Measurements from ENCODE around the gene KRTAP12-3.
"Not testable (repeated sequence)": the region's sequence is repeated elsewhere in the genome, so short reads cannot be mapped to it uniquely, and the experiment has no call there.

Gene KRTAP12-3

DNA sequence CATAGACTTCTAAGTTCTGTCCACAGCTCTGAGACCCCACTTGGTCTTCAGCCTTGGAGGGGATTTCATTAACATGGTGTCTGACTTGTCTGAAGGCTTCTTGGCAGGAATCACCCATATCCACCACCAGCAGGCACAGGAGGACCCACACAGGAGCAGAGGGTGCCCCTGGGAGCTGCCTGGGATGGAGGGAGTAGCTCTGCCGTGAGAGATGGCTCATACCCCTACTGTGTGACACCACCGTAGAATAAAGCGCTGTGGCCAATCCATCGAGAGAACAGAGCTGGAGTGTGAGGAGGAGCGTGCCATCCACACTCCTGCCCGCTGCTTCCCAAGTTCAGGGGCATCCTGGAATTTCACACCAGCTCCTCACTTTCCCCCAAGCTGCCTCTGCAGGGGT is 27.3 kb downstream of the KRTAP12-3 start:
- DNase-seq (ENCODE audit: low spot score): not testable (repeated sequence)

DNA sequence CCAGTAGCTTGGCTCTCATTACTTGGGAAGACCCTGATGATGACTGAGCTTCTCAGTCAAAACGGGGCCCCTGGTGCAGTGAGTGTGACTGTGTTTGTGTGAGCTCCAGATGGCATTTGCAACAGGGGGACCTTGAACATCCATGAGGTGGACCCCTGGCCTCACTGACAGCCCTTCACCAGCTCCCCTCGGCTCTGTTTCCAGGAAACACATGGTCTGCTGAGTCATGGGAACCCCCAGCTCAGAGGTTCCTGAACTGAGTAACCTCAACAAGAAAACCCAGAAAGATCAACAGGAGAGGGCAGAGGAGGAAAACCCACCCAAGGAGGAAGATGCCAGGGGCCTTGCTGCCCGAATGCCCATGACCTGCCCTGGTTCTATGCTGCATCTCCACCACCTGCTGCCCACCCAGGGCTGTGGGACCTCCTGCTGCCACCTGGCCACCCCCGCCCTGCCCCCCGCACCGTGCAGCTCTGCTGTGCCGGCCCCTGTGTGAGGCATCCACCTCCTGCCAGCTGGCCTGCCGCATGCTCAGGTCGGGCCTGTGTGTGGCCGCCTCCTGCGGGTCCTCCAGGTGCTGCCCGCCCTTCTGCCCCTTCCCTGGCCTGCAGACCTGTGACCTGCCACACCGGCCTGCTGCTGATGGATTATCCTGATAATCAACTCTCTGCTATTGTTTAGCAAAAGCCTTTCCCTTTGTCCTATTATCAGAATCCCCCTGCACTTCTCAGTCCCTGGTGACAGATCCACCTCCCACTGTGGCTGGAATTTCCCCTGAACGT is 28.5 kb downstream of the KRTAP12-3 start:
- DNase-seq (ENCODE audit: low spot score): no peak

DNA sequence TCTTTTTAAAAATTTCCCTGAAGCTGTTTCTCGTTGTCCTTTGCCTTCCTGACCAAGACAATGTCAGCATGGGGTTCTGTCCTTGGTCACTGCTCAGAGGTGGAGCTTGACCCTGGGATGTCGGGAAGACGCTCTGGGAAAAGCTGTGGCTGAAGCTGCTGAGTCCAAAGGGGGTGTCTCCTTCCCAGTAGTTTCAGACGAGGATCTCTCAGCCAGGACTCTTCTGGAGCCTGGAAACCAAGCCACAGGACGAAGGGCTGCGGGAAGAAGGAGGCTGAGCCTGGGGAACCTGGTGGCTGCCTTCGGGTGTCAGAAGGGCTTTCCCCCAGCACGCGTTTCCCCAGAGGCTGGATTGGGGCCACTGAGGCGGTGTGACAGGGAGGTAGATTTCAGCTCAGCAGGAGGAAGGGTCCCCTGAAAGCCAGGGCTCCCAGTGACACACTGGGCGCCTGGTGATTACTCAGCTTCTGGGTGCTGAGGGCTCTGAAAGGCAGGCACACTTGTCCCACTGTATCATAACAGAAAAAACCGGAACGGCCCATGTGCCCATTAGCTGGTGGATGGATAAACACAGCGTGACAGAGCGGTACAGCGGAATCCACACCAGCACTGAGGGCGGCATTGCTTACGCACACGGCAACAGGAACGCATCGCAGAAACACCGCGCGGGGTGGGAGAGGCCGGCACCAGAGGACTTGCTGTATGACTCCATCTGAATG is 29.3 kb downstream of the KRTAP12-3 start:
- DNase-seq (ENCODE audit: low spot score): no peak

DNA sequence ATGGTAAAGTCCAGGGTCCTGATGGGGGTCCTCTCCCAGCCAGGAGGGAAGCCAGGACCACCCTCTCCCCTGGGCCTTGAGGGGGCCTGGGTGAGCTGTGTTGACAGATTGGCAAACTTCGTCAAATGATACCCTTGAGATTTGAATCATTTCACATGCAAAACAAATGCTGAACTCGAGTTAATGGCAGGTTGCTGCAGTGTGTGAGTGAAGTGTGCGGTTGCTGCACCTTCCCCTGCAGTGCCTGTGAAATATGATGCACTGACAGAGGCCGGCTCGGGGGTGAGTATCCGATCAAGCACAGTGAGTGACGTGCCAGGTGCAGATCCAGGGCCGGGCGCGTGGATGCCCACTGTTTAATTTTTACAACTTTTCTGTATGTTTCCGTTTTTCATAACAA is 29.9 kb downstream of the KRTAP12-3 start:
- no peak for DNase-seq (ENCODE audit: low spot score)

DNA sequence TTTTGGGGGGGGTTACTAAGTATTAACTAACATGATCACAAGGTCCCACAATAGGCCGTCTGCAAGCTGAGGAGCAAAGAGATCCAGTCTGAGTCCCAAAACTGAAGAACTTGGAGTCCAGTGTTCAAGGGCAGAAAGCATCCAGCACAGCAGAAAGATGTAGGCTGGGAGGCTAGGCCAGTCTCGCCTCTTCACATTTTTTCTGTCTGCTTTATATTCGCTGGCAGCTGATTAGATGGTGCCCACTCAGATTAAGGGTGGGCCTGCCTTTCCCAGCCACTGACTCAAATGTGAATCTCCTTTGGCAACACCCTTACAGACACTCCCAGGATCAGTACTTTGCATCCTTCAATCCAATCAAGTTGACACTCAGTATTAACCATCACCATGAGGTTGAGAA is 32.0 kb downstream of the KRTAP12-3 start:
- not testable (repeated sequence) for DNase-seq (ENCODE audit: low spot score)

DNA sequence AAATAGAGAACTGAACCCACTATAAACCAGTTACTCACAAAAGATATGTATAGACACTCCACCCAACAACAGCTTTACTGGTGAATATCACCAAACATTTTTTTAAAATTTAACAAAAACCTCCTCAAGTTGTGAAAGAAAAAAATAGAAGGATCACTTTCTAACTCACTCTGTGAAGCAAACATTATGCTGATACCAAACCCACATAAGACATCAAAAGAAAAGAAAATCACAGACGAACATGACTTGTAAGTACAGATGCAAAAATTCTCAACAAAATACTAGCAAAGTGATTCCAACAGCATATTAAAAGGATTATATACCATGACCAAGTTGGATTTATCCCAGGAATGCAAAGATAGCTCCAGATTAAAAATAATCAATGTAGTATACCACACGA is 34.0 kb downstream of the KRTAP12-3 start:
- no peak for DNase-seq (ENCODE audit: low spot score)

DNA sequence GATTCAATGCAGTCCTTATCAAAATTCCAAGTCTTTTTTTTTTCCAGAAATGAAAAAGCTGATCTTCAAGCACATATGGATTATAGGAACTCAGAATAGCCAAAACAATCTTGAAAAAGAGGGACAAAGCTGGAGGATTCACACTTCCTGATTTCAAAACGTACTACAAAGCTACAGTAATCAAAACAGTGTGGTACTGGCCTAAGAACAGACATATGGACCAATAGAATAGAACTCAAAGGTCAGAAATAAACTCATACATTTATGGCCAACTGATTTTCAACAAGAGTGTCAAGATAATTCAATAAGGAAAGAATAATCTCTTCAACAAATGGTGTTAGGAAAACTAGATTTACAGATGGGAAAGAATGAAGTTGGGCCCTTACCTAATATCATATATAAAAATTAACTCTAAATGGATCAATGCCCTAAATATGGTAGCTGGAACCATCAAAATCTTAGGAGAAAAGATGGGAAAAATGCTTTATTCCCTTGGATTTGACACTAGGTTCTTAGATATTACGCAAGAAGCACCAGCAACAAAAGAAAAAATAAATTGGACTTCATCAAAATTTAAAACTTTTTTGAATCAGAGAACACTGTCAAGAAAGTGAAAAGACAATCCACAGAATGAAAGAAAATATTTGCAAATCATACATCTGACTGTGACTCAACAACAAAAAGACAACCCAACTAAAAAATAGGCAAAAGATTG is 35.2 kb downstream of the KRTAP12-3 start:
- DNase-seq (ENCODE audit: low spot score): no peak

DNA sequence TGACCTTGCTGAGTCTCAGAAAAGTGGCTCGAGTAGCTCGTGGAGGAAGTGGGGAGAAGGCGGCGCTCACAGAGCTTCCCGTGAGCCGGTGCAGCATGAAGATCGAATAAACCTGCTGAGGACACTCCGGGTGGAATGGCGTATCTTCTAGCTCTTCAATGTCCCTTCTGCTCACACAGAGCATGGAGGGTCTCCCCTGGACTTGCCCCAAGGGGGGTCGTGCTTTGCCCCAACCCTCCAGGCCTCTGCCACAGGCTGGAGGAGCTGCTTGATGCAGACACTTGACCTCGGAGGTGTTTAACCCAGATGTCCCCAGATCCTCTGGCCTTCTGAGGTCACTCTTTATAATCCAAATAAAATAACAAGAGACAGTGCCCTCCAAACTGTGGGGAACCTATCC is 37.0 kb downstream of the KRTAP12-3 start:
- no peak for DNase-seq (ENCODE audit: low spot score)

DNA sequence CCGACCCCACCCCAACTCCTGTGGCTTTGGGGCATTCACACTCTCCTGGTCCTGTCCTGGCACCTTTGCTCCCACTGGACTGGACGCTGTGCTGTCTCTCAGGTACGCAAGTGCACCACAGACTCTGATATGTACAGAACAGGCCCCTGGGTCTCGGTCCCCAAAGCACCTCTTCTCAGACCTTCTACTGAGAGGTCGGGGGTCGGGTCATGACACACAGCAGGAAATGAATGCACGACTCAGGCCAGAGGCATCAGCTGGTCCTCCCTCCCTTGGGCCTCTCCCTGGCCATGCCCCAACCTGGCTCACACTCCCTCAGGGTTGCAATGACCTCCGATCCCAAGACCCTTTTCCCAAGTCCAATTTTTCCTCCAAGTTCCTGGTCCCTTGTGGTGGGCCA is 37.5 kb downstream of the KRTAP12-3 start:
- peak; percentile 7 for DNase-seq (ENCODE audit: low spot score)

DNA sequence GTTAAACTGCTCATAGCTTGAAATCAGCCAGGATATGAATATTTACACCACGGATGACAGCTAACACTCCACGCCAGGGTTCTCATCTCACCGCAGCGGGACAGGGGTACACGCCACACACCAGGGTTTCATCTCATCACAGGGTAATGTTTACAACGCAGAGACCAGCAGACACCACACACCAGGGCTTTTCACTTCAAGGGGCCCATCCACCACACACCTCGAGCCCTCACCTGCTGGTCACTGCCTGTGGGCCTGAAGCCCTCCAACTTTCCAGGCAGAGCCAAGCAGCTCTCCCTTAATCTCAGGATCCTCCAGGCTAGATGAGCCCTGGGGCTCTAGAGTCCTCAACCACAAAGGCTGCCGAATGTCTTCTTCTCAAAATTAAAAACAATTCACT is 37.9 kb downstream of the KRTAP12-3 start:
- no peak for DNase-seq (ENCODE audit: low spot score)

DNA sequence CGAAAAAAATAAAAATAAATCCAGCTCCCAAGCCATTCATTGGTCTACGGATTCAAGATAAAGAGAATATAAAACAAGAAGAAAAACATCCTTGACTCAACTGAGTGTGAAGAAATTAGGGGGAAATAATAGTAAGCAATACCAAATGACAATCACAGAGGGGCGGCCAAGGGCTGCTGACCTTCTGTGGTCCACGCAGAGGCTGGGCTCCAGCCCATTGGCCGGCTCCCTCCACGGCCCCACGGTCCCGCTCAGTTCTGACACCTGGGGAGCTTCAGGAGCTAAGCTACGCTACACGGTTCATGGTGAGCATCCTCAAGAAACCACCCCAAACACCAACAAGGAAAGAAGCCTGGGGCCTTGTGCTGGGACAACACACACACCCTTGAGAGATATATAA is 38.8 kb downstream of the KRTAP12-3 start:
- DNase-seq (ENCODE audit: low spot score): no peak

DNA sequence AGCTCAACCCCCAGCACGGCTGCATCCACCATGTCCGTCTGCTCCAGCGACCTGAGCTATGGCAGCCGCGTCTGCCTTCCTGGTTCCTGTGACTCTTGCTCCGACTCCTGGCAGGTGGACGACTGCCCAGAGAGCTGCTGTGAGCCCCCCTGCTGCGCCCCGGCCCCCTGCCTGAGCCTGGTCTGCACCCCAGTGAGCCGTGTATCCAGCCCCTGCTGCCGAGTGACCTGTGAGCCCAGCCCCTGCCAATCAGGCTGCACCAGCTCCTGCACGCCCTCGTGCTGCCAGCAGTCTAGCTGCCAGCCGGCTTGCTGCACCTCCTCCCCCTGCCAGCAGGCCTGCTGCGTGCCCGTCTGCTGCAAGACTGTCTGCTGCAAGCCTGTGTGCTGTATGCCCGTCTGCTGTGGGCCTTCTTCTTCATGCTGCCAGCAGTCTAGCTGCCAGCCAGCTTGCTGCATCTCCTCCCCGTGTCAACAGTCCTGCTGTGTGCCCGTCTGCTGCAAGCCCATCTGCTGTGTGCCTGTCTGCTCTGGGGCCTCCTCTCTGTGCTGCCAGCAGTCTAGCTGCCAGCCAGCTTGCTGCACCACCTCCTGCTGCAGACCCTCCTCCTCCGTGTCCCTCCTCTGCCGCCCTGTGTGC is 39.6 kb downstream of the KRTAP12-3 start, which contains the start of gene KRTAP10-12:
KRTAP10-12 (plus strand) TSS at position 1 of the 639 bp plus-strand sequence; CDS start at position 31, 30 bp downstream.
- not testable (repeated sequence) for DNase-seq (ENCODE audit: low spot score)

DNA sequence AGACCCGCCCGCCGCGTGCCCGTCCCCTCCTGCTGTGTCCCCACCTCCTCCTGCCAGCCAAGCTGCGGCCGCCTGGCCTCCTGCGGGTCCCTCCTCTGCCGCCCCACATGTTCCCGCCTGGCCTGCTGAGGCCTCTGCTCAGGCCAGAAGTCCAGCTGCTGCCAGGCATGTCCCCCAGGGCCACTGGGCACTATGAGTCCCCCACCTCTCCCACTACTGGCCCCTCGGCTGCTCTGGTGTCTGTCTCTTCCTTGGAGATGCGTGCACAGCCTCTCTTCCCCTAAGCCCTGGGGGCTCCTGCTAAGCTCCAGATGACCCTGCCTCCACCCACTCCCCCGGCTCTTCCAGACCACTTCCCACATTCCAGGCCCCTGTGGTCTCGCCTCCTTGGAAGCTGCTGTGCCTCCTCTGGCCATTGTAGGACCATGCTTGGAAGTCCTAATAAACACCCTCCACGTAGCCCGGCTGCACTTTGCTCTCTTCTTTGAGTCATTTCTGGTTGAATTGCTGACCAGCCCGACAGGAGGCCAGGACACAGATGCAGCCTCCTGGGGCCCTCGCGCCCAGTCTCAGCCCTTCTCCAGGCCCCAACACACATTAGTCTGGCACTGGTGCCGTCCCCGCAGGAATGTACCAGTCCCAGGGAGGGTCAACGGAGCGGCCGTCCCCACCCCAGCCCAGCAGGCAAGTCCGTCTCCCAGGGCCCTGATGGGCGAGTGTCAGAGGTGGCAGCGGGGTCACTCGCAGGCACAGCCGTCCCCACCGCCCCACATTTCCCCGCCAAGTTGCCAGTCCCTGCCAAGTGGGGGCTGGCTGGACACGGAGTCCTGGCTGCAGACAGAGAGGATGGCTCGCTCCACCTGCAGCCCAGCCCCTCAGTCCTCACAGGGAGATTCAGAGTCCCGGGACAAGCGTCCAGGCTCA is 40.3 kb downstream of the KRTAP12-3 start:
- DNase-seq (ENCODE audit: low spot score): no peak

DNA sequence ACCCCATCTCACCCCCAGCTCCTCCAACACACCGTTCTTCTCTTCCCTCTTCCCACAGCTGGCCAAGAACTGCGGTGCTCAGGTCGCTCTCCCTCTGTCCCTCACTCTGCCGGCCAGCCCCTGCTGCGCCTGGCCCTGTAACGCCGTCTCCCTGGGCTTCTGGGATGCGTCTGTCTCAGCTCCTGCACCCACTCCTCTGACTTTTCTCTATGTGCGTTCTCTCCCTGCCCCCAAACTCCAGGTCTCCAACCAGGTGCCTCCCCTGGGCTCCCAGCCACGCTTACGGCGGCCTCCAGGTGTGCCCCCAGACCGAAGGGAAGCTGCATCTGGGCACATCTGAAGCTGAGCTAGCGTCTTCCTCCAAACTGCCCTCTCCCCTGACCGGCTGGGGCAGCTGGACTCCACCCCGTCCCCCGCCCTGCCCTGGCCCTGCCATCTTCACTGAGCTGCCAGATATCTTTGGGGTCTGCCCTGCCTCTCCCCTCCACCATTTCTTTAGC is 41.8 kb downstream of the KRTAP12-3 start:
- no peak for DNase-seq (ENCODE audit: low spot score)

DNA sequence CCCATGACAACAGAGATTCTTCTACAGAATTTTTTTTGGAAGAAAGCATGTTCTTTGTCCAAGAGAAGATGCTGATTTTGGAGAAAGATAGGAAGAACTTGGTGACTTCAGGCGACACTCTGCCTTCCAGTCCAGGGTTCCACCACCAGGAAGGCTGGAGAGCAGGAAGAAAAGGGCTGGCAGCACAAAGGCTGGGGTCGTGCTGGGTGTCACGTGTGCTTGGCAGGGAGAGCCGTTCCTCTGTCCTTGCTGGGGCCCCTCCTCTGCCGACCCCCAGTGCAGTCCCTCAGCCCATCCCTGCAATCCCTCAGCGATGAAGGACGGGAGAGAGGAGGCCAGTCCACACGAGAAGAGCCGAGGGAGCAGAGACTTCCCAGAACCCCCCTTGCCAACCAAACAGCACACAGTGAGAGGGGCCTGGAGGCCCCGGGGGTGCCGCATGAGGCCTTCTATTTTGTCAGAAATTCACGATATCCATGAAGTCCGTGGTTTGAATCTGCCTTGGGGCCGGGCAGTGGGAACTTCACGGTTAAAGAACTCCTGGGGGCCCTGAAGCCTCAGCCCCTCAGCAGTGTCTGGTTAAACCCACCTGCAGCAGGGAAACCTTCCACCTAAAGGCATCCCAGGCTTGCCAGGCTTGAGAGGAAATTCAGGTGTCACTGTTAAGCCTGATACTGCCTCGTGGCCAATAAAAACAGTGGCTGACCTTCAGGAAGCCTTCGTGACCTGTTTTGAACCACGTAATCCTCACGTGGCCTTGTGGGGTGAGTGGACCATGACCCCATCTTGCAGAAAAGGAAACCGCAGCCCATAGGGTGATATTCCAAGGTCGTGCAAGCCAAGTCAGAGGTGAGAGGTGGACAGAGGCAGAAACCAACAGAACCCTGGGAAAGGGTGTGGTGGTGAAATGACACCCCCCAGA is 42.6 kb downstream of the KRTAP12-3 start:
- DNase-seq (ENCODE audit: low spot score): no peak

DNA sequence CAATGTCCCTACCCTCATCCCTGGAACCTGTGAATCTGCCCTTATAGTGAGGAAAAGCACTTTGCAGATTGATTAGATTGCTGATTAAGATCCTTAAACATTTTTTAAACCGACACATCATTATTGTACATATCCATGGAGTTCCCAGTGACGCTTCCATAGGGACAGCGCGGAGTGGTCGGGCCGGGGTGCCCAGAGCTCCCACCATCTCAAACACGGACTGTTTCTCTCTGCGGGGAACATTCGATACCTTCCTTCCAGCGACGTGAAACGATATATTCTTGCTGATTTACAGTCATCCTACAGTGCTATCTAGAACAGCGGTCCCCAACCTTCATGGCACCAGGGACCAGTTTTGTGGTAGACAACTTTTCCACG is 43.3 kb downstream of the KRTAP12-3 start:
- no peak for DNase-seq (ENCODE audit: low spot score)

DNA sequence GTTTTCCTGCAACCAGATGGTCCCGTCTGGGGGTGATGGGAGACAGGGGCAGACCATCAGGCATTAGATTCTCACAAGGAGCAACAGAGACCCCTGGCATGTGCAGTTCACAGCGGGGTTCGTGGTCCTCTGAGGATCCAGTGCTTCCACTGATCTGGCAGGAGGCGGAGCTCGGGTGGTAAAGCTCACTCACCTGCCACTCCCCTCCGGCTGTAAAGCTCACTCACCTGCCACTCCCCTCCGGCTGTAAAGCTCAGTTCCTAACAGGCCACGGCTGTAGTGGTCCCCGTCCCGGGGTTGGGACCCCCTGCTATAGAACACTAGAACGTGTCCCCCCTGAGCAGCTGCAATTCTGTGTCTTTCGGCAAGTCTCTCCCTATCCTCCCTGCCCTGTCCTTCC is 43.8 kb downstream of the KRTAP12-3 start:
- DNase-seq (ENCODE audit: low spot score): no peak

DNA sequence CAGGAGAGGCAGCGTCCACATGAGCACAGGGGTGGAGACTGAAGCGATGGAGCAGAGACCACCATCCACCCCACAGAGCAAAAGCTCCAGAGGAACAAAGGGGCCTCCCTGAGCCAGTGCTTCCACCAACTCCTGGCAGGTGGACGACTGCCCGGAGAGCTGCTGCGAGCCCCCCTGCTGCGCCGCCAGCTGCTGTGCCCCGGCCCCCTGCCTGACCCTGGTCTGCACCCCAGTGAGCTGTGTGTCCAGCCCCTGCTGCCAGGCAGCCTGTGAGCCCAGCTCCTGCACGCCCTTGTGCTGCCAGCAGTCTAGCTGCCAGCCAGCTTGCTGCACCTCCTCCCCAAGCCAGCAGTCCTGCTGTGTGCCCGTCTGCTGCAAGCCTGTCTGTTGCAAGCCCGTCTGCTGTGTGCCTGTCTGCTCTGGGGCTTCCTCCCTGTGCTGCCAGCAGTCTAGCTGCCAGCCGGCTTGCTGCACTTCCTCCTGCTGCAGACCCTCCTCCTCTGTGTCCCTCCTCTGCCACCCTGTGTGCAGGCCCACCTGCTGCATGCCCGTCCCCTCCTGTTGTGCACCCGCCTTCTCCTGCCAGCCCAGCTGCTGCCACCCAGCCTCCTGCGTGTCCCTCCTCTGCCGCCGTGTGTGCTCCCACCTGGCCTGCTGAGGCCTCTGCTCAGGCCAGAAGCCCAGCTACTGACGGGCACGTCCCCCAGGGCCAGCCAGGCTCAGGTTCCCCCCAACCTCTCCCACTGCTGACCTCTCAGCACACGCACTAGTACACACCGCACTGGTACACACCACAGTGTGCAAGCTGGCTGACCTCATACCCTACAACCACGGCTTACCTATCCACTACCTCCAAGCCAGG is 44.6 kb downstream of the KRTAP12-3 start:
- DNase-seq (ENCODE audit: low spot score): no peak

Measured in AG20443 (cell line).